HepG2 (cell line): ENCODE measurements around the gene CNTF. TPM values are rescaled to one million over a fixed set of nuclear protein-coding genes. Genes with fewer than 3 reads are reported as not detected.

Experiments
- CENPX ChIP-seq: sonication (generic); formaldehyde crosslinking; IDR thresholded peaks from 2 replicates; pipeline ENCODE4 v1.9.0; 2021; ENCODE audit warnings: mild to moderate bottlenecking, missing genetic modification reagents, moderate library complexity
- EEA1 ChIP-seq: sonication (generic); formaldehyde crosslinking; IDR thresholded peaks from 2 replicates; pipeline ENCODE4 v1.5.1; 2020; ENCODE audit warnings: mild to moderate bottlenecking, missing genetic modification reagents, borderline replicate concordance
- ESRRA ChIP-seq: sonication (generic); formaldehyde crosslinking; IDR thresholded peaks from 2 replicates; pipeline ENCODE4 v1.5.1; 2020; ENCODE audit warnings: mild to moderate bottlenecking, low read depth, missing genetic modification reagents
- FLYWCH1 ChIP-seq: sonication (generic); formaldehyde crosslinking; IDR thresholded peaks from 2 replicates; pipeline ENCODE4 v1.8.1; 2023; ENCODE audit warnings: mild to moderate bottlenecking, missing genetic modification reagents
- HNRNPL ChIP-seq: fragments of 200-400 bp; formaldehyde crosslinking; IDR thresholded peaks from 2 replicates; pipeline ENCODE4 v1.6.1; 2017; ENCODE audit warnings: mild to moderate bottlenecking, low read depth, low read length
- NR2C2 ChIP-seq: sonication (generic); formaldehyde crosslinking; IDR thresholded peaks from 2 replicates; pipeline ENCODE4 v1.4.0; 2020; ENCODE audit warnings: missing genetic modification reagents, mild to moderate bottlenecking, moderate library complexity, borderline replicate concordance
- SP5 ChIP-seq: IDR thresholded peaks from 2 replicates; pipeline ENCODE4 v1.6.1; 2016; ENCODE audit warnings: low read depth, borderline replicate concordance
- TAF15 ChIP-seq: fragments of 200-400 bp; formaldehyde crosslinking; IDR thresholded peaks from one replicate; pipeline ENCODE4 v1.6.1; 2018; ENCODE audit warnings: mild to moderate bottlenecking, low read depth, low read length; ENCODE audit not compliant: poor library complexity, severe bottlenecking
- THAP11 ChIP-seq: IDR thresholded peaks from 2 replicates; pipeline ENCODE4 v1.6.1; 2016; ENCODE audit warnings: missing biosample characterization, missing genetic modification reagents
- ZBTB10 ChIP-seq: sonication (generic); formaldehyde crosslinking; IDR thresholded peaks from 2 replicates; pipeline ENCODE4 v1.4.0; 2020; ENCODE audit warnings: missing genetic modification reagents, borderline replicate concordance
- ZBTB20 ChIP-seq: sonication (generic); formaldehyde crosslinking; IDR thresholded peaks from 2 replicates; pipeline ENCODE4 v1.8.1; 2023; ENCODE audit warnings: missing genetic modification reagents, low read depth, mild to moderate bottlenecking, borderline replicate concordance
- ZKSCAN5 ChIP-seq: sonication (generic); formaldehyde crosslinking; IDR thresholded peaks from 2 replicates; pipeline ENCODE4 v1.5.1; 2020; ENCODE audit warnings: mild to moderate bottlenecking, missing genetic modification reagents
- ZNF225 ChIP-seq: sonication (generic); formaldehyde crosslinking; IDR thresholded peaks from 2 replicates; pipeline ENCODE4 v1.4.0; 2020; ENCODE audit warnings: mild to moderate bottlenecking, missing genetic modification reagents
- ZNF24 ChIP-seq: fragments of 450-650 bp; IDR thresholded peaks from 2 replicates; pipeline ENCODE4 v1.6.1; 2017; ENCODE audit warnings: antibody characterized with exemption, mild to moderate bottlenecking
- ZNF275 ChIP-seq: sonication (generic); formaldehyde crosslinking; IDR thresholded peaks from 2 replicates; pipeline ENCODE4 v1.8.0; 2022; ENCODE audit warnings: missing genetic modification reagents, mild to moderate bottlenecking, inconsistent platforms, borderline replicate concordance
- ZNF614 ChIP-seq: IDR thresholded peaks from 2 replicates; pipeline ENCODE4 v1.6.1; 2018; ENCODE audit warnings: missing biosample characterization, missing genetic modification reagents, inconsistent platforms, borderline replicate concordance
- ZNF768 ChIP-seq: sonication (generic); formaldehyde crosslinking; IDR thresholded peaks from 2 replicates; pipeline ENCODE4 v1.4.0; 2020; ENCODE audit warnings: missing genetic modification reagents
- polyA plus RNA-seq, 8 experiments: library from polyadenylated mRNA; depleted of rRNA in 3 of 8; stranded (reverse) in 7 of 8; unstranded in 1 of 8; fragments of >200 nt; fragmentation: Illumina TruSeq in 4 of 8; extraction: Trizol in 4 of 8; gene quantifications; 2 replicates each; pipeline versions ENCODE4 v1.2.1 to v1.2.3, GENCODE V29; 2011 to 2016; ENCODE audit warnings: low read depth in 4 of 8, missing spikeins in 1 of 8, mixed read lengths in 1 of 8; ENCODE audit not compliant: insufficient read depth in 1 of 8
- total RNA-seq, 5 experiments: library from RNA; depleted of rRNA; stranded (reverse); fragments of >200 nt; fragmentation: Illumina TruSeq; extraction: Trizol; gene quantifications; 2 replicates each; pipeline ENCODE4 v1.2.3, GENCODE V29; 2016; ENCODE audit warnings: low read depth in 1 of 5
- TF ChIP-seq, protein P1 (sequence below): sonication (generic); formaldehyde crosslinking; IDR thresholded peaks from 2 replicates; pipeline ENCODE4 v1.4.0; 2020; ENCODE audit warnings: missing genetic modification reagents
- TF ChIP-seq, protein P2 (sequence below): sonication (generic); formaldehyde crosslinking; IDR thresholded peaks from 2 replicates; pipeline ENCODE4 v1.5.0; 2020; ENCODE audit warnings: mild to moderate bottlenecking, missing genetic modification reagents, borderline replicate concordance
- TF ChIP-seq, protein P3 (sequence below): sonication (generic); formaldehyde crosslinking; IDR thresholded peaks from 2 replicates; pipeline ENCODE4 v1.8.0; 2022; ENCODE audit warnings: mild to moderate bottlenecking, missing genetic modification reagents, moderate library complexity
- TF ChIP-seq, protein P4 (sequence below): sonication (generic); formaldehyde crosslinking; IDR thresholded peaks from 2 replicates; pipeline ENCODE4 v1.8.0; 2022; ENCODE audit warnings: mild to moderate bottlenecking, missing genetic modification reagents, borderline replicate concordance

CNTF gene
- total and polyA plus RNA-seq, 2 of the 13 experiments (the other 11 are each of a cell fraction or from before 2014, with no cell fraction given): 0.51 to 2.3 TPM

GRCh38 chr11:58578136-58578634 lies 44.3 kb upstream of the CNTF start (continued):
- no peak for TF ChIP-seq ZNF275 (CRISPR knock-in tag)
- no peak for TF ChIP-seq HNRNPL
- no peak for TF ChIP-seq FLYWCH1 (CRISPR knock-in tag)
- no peak for TF ChIP-seq ZNF24
- TF ChIP-seq ZNF768 (CRISPR knock-in tag): no peak
- TF ChIP-seq, protein P1, sequence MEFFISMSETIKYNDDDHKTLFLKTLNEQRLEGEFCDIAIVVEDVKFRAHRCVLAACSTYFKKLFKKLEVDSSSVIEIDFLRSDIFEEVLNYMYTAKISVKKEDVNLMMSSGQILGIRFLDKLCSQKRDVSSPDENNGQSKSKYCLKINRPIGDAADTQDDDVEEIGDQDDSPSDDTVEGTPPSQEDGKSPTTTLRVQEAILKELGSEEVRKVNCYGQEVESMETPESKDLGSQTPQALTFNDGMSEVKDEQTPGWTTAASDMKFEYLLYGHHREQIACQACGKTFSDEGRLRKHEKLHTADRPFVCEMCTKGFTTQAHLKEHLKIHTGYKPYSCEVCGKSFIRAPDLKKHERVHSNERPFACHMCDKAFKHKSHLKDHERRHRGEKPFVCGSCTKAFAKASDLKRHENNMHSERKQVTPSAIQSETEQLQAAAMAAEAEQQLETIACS: no peak
- no peak for TF ChIP-seq ZBTB20 (CRISPR knock-in tag)
- peak; percentile 99 for TF ChIP-seq NR2C2 (CRISPR knock-in tag)
- TF ChIP-seq TAF15: no peak
- no peak for TF ChIP-seq EEA1 (CRISPR knock-in tag)
- TF ChIP-seq ESRRA: no peak
- no peak for TF ChIP-seq ZNF225
- TF ChIP-seq, protein P2, sequence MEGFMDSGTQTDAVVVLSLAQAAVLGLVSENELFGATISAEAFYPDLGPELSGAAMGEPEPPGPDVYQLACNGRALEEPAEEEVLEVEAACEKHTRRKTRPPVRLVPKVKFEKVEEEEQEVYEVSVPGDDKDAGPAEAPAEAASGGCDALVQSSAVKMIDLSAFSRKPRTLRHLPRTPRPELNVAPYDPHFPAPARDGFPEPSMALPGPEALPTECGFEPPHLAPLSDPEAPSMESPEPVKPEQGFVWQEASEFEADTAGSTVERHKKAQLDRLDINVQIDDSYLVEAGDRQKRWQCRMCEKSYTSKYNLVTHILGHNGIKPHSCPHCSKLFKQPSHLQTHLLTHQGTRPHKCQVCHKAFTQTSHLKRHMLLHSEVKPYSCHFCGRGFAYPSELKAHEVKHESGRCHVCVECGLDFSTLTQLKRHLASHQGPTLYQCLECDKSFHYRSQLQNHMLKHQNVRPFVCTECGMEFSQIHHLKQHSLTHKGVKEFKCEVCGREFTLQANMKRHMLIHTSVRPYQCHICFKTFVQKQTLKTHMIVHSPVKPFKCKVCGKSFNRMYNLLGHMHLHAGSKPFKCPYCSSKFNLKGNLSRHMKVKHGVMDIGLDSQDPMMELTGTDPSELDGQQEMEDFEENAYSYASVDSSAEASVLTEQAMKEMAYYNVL (CRISPR knock-in tag): no peak
- TF ChIP-seq CENPX: no peak
- no peak for TF ChIP-seq ZBTB10 (CRISPR knock-in tag)
- TF ChIP-seq ZNF614: no peak
- no peak for TF ChIP-seq ZKSCAN5
- TF ChIP-seq SP5 (CRISPR knock-in tag): no peak
- TF ChIP-seq, protein P3, sequence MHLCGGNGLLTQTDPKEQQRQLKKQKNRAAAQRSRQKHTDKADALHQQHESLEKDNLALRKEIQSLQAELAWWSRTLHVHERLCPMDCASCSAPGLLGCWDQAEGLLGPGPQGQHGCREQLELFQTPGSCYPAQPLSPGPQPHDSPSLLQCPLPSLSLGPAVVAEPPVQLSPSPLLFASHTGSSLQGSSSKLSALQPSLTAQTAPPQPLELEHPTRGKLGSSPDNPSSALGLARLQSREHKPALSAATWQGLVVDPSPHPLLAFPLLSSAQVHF (CRISPR knock-in tag): no peak
- TF ChIP-seq THAP11 (CRISPR knock-in tag): peak; percentile 97
- TF ChIP-seq, protein P4, sequence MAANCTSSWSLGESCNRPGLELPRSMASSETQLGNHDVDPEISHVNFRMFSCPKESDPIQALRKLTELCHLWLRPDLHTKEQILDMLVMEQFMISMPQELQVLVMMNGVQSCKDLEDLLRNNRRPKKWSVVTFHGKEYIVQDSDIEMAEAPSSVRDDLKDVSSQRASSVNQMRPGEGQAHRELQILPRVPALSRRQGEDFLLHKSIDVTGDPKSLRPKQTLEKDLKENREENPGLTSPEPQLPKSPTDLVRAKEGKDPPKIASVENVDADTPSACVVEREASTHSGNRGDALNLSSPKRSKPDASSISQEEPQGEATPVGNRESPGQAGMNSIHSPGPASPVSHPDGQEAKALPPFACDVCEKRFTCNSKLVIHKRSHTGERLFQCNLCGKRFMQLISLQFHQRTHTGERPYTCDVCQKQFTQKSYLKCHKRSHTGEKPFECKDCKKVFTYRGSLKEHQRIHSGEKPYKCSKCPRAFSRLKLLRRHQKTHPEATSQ (CRISPR knock-in tag): no peak
